CD4-positive, CD25-positive, alpha-beta regulatory T cell (primary cell): Measurements from ENCODE around the gene COL21A1. TPM values are rescaled to one million over a fixed set of nuclear protein-coding genes. Genes with fewer than 3 reads are reported as not detected.

Source experiments
- ATAC-seq, 2 donors: fragments of 150-1000 bp; cut with Tn5 transposase; one replicate each; pipeline ENCODE4 v1.10.0; 2021; ENCODE audit warnings: low read depth in 2 of 2, moderate number of reproducible peaks in 2 of 2, moderate library complexity in 1 of 2
- DNase-seq, 3 donors: peaks; one replicate each; pipeline versions ENCODE4 v3.0.0 to v3.0.0-alpha.2; 2012 to 2022; ENCODE audit warnings: mixed read lengths in 1 of 3
- H3K27ac ChIP-seq: one replicate; pipeline ENCODE4 v1.7.0; 2013; ENCODE audit warnings: mild to moderate bottlenecking, low read length; ENCODE audit not compliant: insufficient read depth, poor library complexity, severe bottlenecking
- H3K27me3 ChIP-seq: one replicate; pipeline ENCODE4 v1.7.0; 2013; ENCODE audit warnings: low read length; ENCODE audit not compliant: control insufficient read depth, insufficient read depth
- H3K36me3 ChIP-seq: one replicate; pipeline ENCODE4 v1.7.0; 2013; ENCODE audit warnings: mild to moderate bottlenecking, low read length, moderate library complexity; ENCODE audit not compliant: control insufficient read depth, insufficient read depth
- H3K4me1 ChIP-seq: 2 replicates; pipeline ENCODE4 v1.7.0; 2013; ENCODE audit warnings: mild to moderate bottlenecking, low read length; ENCODE audit not compliant: insufficient read depth, control insufficient read depth, poor library complexity, severe bottlenecking
- H3K4me3 ChIP-seq: one replicate; pipeline ENCODE4 v1.7.0; 2013; ENCODE audit warnings: low read depth, mild to moderate bottlenecking, low read length, moderate library complexity
- H3K9me3 ChIP-seq, 2 experiments: 1 replicate in 1 of 2; 2 replicates in 1 of 2; pipeline ENCODE4 v1.7.0; 2013; ENCODE audit warnings: low read length in 2 of 2, mild to moderate bottlenecking in 1 of 2, moderate library complexity in 1 of 2; ENCODE audit not compliant: control insufficient read depth in 2 of 2
- H3K27ac Mint-ChIP-seq, 3 donors: one replicate each; pipeline ENCODE4 v1.8.0; 2020 to 2022; ENCODE audit warnings: mild to moderate bottlenecking in 3 of 3, mixed read lengths in 3 of 3, moderate library complexity in 2 of 3
- H3K27me3 Mint-ChIP-seq: one replicate; pipeline ENCODE4 v1.8.0; 2022; ENCODE audit warnings: mild to moderate bottlenecking, mixed read lengths
- H3K36me3 Mint-ChIP-seq: one replicate; pipeline ENCODE4 v1.8.0; 2020; ENCODE audit warnings: mixed read lengths
- H3K4me1 Mint-ChIP-seq, 4 donors: one replicate each; pipeline ENCODE4 v1.8.0; 2020 to 2022; ENCODE audit warnings: mixed read lengths in 4 of 4, mild to moderate bottlenecking in 1 of 4
- H3K4me3 Mint-ChIP-seq, 4 donors: one replicate each; pipeline ENCODE4 v1.8.0; 2020 to 2022; ENCODE audit warnings: mild to moderate bottlenecking in 4 of 4, mixed read lengths in 4 of 4, moderate library complexity in 3 of 4
- H3K9me3 Mint-ChIP-seq, 7 donors: one replicate each; pipeline ENCODE4 v1.8.0; 2020 to 2022; ENCODE audit warnings: mixed read lengths in 7 of 7, mild to moderate bottlenecking in 3 of 7, moderate library complexity in 2 of 7
- polyA plus RNA-seq, 4 donors: library from polyadenylated mRNA; unstranded; fragments of 300-500 nt; fragmentation: Illumina TruSeq; gene quantifications; one replicate each; pipeline ENCODE4 v1.2.3, GENCODE V29; 2021
- total RNA-seq: library from RNA; stranded (reverse); gene quantifications from one replicate; pipeline ENCODE4 v1.2.3, GENCODE V29; 2022

The COL21A1 gene
- total and polyA plus RNA-seq, 5 donors from 2014 or later: not detected

DNA sequence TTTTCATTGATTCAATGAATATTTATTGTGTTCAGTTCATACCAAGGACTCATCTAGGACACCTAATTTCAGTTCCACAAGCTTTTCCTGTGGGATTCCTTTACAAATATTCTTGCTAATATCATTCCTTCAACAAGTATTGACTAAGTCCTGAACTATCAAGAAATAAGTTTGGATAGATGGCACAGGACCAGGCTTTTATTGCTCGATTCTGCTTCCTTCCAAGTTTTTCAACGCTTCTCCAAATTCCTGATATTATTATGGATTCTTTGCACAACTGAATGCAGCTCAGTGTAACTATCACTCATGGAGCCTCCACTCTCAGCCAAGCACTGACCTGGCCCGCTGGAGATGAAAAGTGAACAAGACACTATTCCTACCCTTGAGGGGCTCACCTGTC is 32.7 kb upstream of the COL21A1 start:
- H3K36me3 ChIP-seq: no peaks in the 10 kb centered on the region

GRCh38 chr6:56279331-56280080 is 32.1 kb upstream of the COL21A1 start:
- no peaks in the 10 kb centered on the region for H3K4me1 Mint-ChIP-seq
- peaks cover 0 to 11% (median 1%) of the 10 kb centered on the region in 7 donors for H3K9me3 Mint-ChIP-seq
- H3K27me3 Mint-ChIP-seq: no peaks in the 10 kb centered on the region
- H3K4me3 Mint-ChIP-seq: no peak overlapping the region
- no peaks in the 10 kb centered on the region for H3K9me3 ChIP-seq
- ATAC-seq (no peak), DNase-seq (no peak)
- no peaks in the 10 kb centered on the region for H3K4me1 ChIP-seq
- H3K27ac ChIP-seq: no peak overlapping the region
- no peaks in the 10 kb centered on the region for H3K36me3 ChIP-seq
- no peaks in the 10 kb centered on the region for H3K36me3 Mint-ChIP-seq
- no peaks in the 10 kb centered on the region for H3K27me3 ChIP-seq
- H3K27ac Mint-ChIP-seq: no peak overlapping the region
- H3K4me3 ChIP-seq: no peak overlapping the region

More for the DNA sequence above, 32.7 kb upstream of the COL21A1 start:
- Mint-ChIP-seq H3K27me3 (no peaks in the 10 kb centered on the region), H3K36me3 (no peaks in the 10 kb centered on the region), H3K4me3 (no peak overlapping the region), H3K4me1 (no peaks in the 10 kb centered on the region), H3K27ac (no peak overlapping the region), H3K9me3 (peaks cover 0 to 11% (median 2%) of the 10 kb centered on the region in 7 donors)
- H3K27ac ChIP-seq: no peak overlapping the region
- DNase-seq: no peak
- H3K9me3 ChIP-seq: no peaks in the 10 kb centered on the region
- no peak overlapping the region for H3K4me3 ChIP-seq
- no peaks in the 10 kb centered on the region for H3K4me1 ChIP-seq
- no peaks in the 10 kb centered on the region for H3K27me3 ChIP-seq
- no peak for ATAC-seq

GRCh38 chr6:56278171-56278591 is 30.8 kb upstream of the COL21A1 start:
- no peak for DNase-seq
- H3K9me3 ChIP-seq: no peaks in the 10 kb centered on the region
- Mint-ChIP-seq H3K4me3 (no peak overlapping the region), H3K9me3 (peaks cover 0 to 14% (median 3%) of the 10 kb centered on the region in 7 donors), H3K36me3 (no peaks in the 10 kb centered on the region), H3K27me3 (peaks cover 4% of the 10 kb centered on the region), H3K4me1 (no peaks in the 10 kb centered on the region), H3K27ac (no peak overlapping the region)
- no peak for ATAC-seq
- no peaks in the 10 kb centered on the region for H3K4me1 ChIP-seq
- H3K4me3 ChIP-seq: no peak overlapping the region
- no peaks in the 10 kb centered on the region for H3K27me3 ChIP-seq
- H3K27ac ChIP-seq: no peak overlapping the region
- no peaks in the 10 kb centered on the region for H3K36me3 ChIP-seq

DNA sequence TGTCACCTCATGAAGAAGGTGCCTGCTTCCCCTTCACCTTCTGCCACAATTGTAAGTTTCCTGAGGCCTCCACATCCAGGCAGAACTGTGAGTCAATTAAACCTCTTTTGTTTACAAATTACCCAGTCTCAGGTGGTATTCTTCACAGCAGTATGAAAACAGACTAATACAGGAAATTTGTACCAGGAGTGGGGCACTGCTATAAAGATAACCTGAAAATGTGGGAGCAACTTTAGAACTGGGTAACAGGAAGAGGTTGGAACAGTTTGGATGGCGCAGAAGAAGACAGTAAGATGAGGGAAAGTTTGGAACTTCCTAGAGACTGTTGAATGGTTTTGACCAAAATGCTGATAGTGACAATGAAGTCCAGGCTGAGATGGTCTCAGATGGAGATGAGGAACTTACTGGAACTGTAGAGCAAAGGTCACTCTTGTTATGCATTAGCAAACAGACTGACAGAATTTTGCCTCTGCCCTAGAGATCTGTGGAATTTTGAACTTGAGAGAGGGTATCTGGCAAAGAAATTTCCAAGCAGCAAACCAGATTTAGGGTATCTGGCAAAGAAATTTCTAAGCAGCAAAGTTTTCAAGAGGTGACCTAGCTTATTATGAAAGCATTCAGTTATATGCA is 23.5 kb upstream of the COL21A1 start:
- H3K27me3 Mint-ChIP-seq: peaks cover 4% of the 10 kb centered on the region
- no peak overlapping the region for H3K4me3 ChIP-seq

DNA sequence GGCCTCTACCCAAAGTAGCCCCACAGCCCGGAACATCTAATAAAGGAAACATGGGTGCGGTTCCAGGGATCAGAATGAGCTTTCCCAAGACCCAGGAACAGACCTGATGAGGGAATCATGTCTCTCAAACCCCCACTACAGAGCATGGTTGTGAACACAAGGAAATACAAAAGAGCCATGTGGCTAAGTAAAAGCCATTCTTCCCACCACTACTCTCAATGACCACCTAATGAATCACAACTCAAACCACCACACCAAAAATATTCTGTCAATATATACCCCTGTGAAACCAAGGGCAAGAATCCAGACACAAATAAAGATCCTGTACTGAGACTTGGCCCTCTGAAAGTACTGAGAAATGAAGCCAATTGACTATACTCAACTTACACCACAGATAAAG is 20.9 kb upstream of the COL21A1 start:
- no peak overlapping the region for H3K4me3 Mint-ChIP-seq
- H3K27me3 Mint-ChIP-seq: no peaks in the 10 kb centered on the region
- no peaks in the 10 kb centered on the region for H3K36me3 Mint-ChIP-seq
- no peaks in the 10 kb centered on the region for H3K4me1 ChIP-seq
- H3K27me3 ChIP-seq: no peaks in the 10 kb centered on the region
- ATAC-seq (no peak), DNase-seq (no peak)
- H3K27ac ChIP-seq: no peak overlapping the region
- peaks cover 2 to 13% of the 10 kb centered on the region in 2 experiments for H3K9me3 ChIP-seq
- no peak overlapping the region for H3K27ac Mint-ChIP-seq
- H3K4me3 ChIP-seq: no peak overlapping the region
- peaks cover 0 to 27% (median 8%) of the 10 kb centered on the region in 7 donors for H3K9me3 Mint-ChIP-seq
- H3K4me1 Mint-ChIP-seq: no peaks in the 10 kb centered on the region
- no peaks in the 10 kb centered on the region for H3K36me3 ChIP-seq

More for the DNA sequence above, 23.5 kb upstream of the COL21A1 start:
- Histone ChIP-seq H3K36me3 (no peaks in the 10 kb centered on the region), H3K27me3 (no peaks in the 10 kb centered on the region), H3K4me1 (no peaks in the 10 kb centered on the region), H3K9me3 (peaks cover 2 to 13% of the 10 kb centered on the region in 2 experiments), H3K27ac (no peak overlapping the region)
- DNase-seq: no peak
- no peak overlapping the region for H3K4me3 Mint-ChIP-seq
- no peak for ATAC-seq
- H3K9me3 Mint-ChIP-seq: peaks cover 0 to 36% (median 8%) of the 10 kb centered on the region in 7 donors
- no peak overlapping the region for H3K27ac Mint-ChIP-seq
- H3K4me1 Mint-ChIP-seq: no peaks in the 10 kb centered on the region
- H3K36me3 Mint-ChIP-seq: no peaks in the 10 kb centered on the region

GRCh38 chr6:56266011-56266410 is 18.6 kb upstream of the COL21A1 start:
- no peak overlapping the region for H3K4me3 ChIP-seq
- H3K27ac Mint-ChIP-seq: no peak overlapping the region
- DNase-seq (no peak), ATAC-seq (no peak)
- no peak overlapping the region for H3K27ac ChIP-seq
- peaks cover 0 to 21% (median 8%) of the 10 kb centered on the region in 7 donors for H3K9me3 Mint-ChIP-seq
- no peaks in the 10 kb centered on the region for H3K4me1 Mint-ChIP-seq
- H3K9me3 ChIP-seq: peaks cover 2 to 13% of the 10 kb centered on the region in 2 experiments
- H3K36me3 ChIP-seq: no peaks in the 10 kb centered on the region
- no peaks in the 10 kb centered on the region for H3K27me3 ChIP-seq
- H3K4me3 Mint-ChIP-seq: no peak overlapping the region
- no peaks in the 10 kb centered on the region for H3K36me3 Mint-ChIP-seq
- H3K4me1 ChIP-seq: no peaks in the 10 kb centered on the region
- no peaks in the 10 kb centered on the region for H3K27me3 Mint-ChIP-seq

DNA sequence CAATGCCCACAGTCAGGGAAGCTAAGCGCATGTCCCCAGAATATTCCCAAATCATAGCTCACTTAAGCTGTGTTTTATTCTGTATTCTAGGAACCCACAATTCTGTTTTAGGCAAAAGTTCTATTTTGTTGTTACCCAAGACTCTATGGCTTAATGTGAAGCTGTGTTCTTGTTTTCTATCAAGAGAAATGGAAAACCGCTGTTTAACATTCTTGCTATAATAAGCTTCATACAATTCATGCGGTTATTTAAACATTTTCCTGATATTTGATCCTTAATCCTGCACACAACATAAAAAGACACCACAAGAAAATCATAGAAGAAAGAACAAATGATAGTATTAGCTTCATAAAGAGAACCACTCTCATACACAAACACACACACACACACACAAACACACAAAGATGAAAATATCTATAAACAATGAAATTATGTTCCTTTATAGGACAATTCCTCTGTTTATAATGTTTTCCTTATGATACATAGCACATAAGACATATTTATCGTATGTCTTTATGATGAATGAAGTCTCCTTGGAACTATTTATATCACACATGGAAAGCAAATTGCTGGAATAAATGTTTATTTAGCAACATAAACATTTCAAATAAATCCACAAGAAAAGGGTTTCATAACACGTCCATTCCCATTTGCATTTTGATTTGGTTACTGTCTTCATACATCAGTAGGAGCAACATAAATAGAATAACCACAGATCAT is 16.4 kb upstream of the COL21A1 start:
- no peak overlapping the region for H3K4me3 ChIP-seq
- H3K27me3 ChIP-seq: no peaks in the 10 kb centered on the region
- Mint-ChIP-seq H3K4me1 (no peaks in the 10 kb centered on the region), H3K27ac (no peak overlapping the region), H3K36me3 (no peaks in the 10 kb centered on the region), H3K4me3 (no peak overlapping the region), H3K9me3 (peaks cover 0 to 13% (median 5%) of the 10 kb centered on the region in 7 donors), H3K27me3 (no peaks in the 10 kb centered on the region)
- no peak overlapping the region for H3K27ac ChIP-seq
- H3K4me1 ChIP-seq: no peaks in the 10 kb centered on the region
- DNase-seq (no peak), ATAC-seq (no peak)
- peaks cover 2 to 12% of the 10 kb centered on the region in 2 experiments for H3K9me3 ChIP-seq
- H3K36me3 ChIP-seq: no peaks in the 10 kb centered on the region
